H1 (cell line): ENCODE data around the gene DCANP1. TPM values are rescaled to one million over a fixed set of nuclear protein-coding genes. Genes with fewer than 3 reads are reported as not detected.

ENCODE experiments used
- CHD1 ChIP-seq: IDR thresholded peaks from 2 replicates; pipeline ENCODE4 v1.6.1; 2012; ENCODE audit warnings: low read depth, low read length, improper control_type of control experiment
- KDM1A ChIP-seq: fragments of 200-600, 300-600 bp; sonication (generic); IDR thresholded peaks from 2 replicates; pipeline ENCODE4 v1.7.1; 2016; ENCODE audit warnings: mild to moderate bottlenecking, low read length, borderline replicate concordance
- MAFK ChIP-seq: IDR thresholded peaks from 2 replicates; pipeline ENCODE4 v1.6.1; 2012; ENCODE audit warnings: low read depth, mild to moderate bottlenecking, improper control_type of control experiment, low read length
- RAD21 ChIP-seq, 2 experiments: IDR thresholded peaks in 1 of 2; conservative IDR thresholded peaks in 1 of 2; 2 replicates each; pipeline ENCODE4 v1.6.1; 2011; ENCODE audit warnings: low read depth in 2 of 2, low read length in 2 of 2, improper control_type of control experiment in 1 of 2, inconsistent platforms in 1 of 2, mild to moderate bottlenecking in 1 of 2, moderate library complexity in 1 of 2
- RNF2 ChIP-seq: fragments of 200-900, 300-1000 bp; sonication (generic); IDR thresholded peaks from 2 replicates; pipeline ENCODE4 v1.7.1; 2016; ENCODE audit warnings: borderline replicate concordance, low read depth, mild to moderate bottlenecking, antibody characterized with exemption, low read length; ENCODE audit not compliant: poor library complexity, severe bottlenecking; ENCODE audit errors: missing control alignments
- polyA plus RNA-seq, 7 experiments: library from polyadenylated mRNA; depleted of rRNA in 3 of 7; stranded (reverse) in 5 of 7; unstranded in 2 of 7; fragments of >200 nt in 5 of 7; fragments of 200-250 nt in 2 of 7; gene quantifications; 1 replicate in 5 of 7; 2 replicates in 1 of 7; 4 replicates in 1 of 7; pipeline versions ENCODE4 v1.2.1 to v1.2.3, GENCODE V29; 2011 to 2013; ENCODE audit warnings: missing spikeins in 2 of 7, mixed read lengths in 2 of 7
- total RNA-seq: library from RNA; stranded (reverse); fragmentation: NEBNext Ultra II Directional; extraction: Animal tissue kit (Norgen Biotek cat#: 25700); gene quantifications from 2 replicates; pipeline ENCODE4 v1.2.1, GENCODE V29; 2021
- TF ChIP-seq, protein P1 (sequence below): fragments of 300-600 bp; sonication (generic); IDR thresholded peaks from 2 replicates; pipeline ENCODE4 v1.7.1; 2012; ENCODE audit warnings: low read length, moderate library complexity, mild to moderate bottlenecking, inconsistent platforms; ENCODE audit not compliant: insufficient replicate concordance
- TF ChIP-seq, protein P2 (sequence below): IDR thresholded peaks from 2 replicates; pipeline ENCODE4 v1.6.1; 2012; ENCODE audit warnings: inconsistent platforms
- TF ChIP-seq, protein P3 (sequence below), 3 experiments: IDR thresholded peaks; 1 replicate in 2 of 3; 2 replicates in 1 of 3; pipeline versions ENCODE4 v1.5.1 to v1.6.1; 2011; ENCODE audit warnings: low read length in 3 of 3, mild to moderate bottlenecking in 3 of 3, inconsistent platforms in 2 of 3, low read depth in 1 of 3, moderate library complexity in 1 of 3; ENCODE audit not compliant: insufficient read depth in 1 of 3; ENCODE audit errors: control extremely low read depth in 1 of 3

Gene DCANP1
- total and polyA plus RNA-seq, 2 of the 8 experiments (the other 6 are each of a cell fraction or from before 2014, with no cell fraction given) = not detected

DNA sequence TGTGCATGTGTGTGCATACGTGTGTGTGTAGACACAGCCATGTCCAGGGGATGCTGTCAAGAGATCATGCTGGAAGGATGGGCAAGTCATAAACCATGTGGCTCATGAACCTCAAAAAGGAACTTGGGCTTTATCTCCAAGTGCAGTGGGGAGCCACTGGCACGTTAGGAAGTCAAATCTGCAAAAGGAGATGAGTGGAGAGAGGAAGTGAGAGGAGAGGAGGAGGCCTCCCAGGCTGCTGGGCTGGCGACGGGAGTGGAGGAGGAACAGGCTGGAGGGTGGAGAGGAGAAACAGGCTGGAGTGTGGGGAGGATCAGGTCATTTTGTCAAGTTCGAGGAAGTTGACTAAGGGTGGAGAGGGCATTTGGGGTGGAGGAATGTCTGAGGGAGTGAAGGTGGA lies 34.2 kb upstream of the DCANP1 start (continued):
- TF ChIP-seq, protein P1, sequence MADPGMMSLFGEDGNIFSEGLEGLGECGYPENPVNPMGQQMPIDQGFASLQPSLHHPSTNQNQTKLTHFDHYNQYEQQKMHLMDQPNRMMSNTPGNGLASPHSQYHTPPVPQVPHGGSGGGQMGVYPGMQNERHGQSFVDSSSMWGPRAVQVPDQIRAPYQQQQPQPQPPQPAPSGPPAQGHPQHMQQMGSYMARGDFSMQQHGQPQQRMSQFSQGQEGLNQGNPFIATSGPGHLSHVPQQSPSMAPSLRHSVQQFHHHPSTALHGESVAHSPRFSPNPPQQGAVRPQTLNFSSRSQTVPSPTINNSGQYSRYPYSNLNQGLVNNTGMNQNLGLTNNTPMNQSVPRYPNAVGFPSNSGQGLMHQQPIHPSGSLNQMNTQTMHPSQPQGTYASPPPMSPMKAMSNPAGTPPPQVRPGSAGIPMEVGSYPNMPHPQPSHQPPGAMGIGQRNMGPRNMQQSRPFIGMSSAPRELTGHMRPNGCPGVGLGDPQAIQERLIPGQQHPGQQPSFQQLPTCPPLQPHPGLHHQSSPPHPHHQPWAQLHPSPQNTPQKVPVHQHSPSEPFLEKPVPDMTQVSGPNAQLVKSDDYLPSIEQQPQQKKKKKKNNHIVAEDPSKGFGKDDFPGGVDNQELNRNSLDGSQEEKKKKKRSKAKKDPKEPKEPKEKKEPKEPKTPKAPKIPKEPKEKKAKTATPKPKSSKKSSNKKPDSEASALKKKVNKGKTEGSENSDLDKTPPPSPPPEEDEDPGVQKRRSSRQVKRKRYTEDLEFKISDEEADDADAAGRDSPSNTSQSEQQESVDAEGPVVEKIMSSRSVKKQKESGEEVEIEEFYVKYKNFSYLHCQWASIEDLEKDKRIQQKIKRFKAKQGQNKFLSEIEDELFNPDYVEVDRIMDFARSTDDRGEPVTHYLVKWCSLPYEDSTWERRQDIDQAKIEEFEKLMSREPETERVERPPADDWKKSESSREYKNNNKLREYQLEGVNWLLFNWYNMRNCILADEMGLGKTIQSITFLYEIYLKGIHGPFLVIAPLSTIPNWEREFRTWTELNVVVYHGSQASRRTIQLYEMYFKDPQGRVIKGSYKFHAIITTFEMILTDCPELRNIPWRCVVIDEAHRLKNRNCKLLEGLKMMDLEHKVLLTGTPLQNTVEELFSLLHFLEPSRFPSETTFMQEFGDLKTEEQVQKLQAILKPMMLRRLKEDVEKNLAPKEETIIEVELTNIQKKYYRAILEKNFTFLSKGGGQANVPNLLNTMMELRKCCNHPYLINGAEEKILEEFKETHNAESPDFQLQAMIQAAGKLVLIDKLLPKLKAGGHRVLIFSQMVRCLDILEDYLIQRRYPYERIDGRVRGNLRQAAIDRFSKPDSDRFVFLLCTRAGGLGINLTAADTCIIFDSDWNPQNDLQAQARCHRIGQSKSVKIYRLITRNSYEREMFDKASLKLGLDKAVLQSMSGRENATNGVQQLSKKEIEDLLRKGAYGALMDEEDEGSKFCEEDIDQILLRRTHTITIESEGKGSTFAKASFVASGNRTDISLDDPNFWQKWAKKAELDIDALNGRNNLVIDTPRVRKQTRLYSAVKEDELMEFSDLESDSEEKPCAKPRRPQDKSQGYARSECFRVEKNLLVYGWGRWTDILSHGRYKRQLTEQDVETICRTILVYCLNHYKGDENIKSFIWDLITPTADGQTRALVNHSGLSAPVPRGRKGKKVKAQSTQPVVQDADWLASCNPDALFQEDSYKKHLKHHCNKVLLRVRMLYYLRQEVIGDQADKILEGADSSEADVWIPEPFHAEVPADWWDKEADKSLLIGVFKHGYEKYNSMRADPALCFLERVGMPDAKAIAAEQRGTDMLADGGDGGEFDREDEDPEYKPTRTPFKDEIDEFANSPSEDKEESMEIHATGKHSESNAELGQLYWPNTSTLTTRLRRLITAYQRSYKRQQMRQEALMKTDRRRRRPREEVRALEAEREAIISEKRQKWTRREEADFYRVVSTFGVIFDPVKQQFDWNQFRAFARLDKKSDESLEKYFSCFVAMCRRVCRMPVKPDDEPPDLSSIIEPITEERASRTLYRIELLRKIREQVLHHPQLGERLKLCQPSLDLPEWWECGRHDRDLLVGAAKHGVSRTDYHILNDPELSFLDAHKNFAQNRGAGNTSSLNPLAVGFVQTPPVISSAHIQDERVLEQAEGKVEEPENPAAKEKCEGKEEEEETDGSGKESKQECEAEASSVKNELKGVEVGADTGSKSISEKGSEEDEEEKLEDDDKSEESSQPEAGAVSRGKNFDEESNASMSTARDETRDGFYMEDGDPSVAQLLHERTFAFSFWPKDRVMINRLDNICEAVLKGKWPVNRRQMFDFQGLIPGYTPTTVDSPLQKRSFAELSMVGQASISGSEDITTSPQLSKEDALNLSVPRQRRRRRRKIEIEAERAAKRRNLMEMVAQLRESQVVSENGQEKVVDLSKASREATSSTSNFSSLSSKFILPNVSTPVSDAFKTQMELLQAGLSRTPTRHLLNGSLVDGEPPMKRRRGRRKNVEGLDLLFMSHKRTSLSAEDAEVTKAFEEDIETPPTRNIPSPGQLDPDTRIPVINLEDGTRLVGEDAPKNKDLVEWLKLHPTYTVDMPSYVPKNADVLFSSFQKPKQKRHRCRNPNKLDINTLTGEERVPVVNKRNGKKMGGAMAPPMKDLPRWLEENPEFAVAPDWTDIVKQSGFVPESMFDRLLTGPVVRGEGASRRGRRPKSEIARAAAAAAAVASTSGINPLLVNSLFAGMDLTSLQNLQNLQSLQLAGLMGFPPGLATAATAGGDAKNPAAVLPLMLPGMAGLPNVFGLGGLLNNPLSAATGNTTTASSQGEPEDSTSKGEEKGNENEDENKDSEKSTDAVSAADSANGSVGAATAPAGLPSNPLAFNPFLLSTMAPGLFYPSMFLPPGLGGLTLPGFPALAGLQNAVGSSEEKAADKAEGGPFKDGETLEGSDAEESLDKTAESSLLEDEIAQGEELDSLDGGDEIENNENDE = no peak
- TF ChIP-seq RAD21 (IDR thresholded peaks at IDR 0.05 in 1 of 2, conservative IDR thresholded peaks at IDR 0.05 in 1 of 2; ENCODE audit: low read depth in 2 of 2, low read length in 2 of 2) = no peak
- TF ChIP-seq RNF2 = no peak
- TF ChIP-seq, protein P2, sequence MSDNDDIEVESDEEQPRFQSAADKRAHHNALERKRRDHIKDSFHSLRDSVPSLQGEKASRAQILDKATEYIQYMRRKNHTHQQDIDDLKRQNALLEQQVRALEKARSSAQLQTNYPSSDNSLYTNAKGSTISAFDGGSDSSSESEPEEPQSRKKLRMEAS = no peak
- TF ChIP-seq CHD1 = no peak
- no peak for TF ChIP-seq MAFK
- TF ChIP-seq, protein P3, sequence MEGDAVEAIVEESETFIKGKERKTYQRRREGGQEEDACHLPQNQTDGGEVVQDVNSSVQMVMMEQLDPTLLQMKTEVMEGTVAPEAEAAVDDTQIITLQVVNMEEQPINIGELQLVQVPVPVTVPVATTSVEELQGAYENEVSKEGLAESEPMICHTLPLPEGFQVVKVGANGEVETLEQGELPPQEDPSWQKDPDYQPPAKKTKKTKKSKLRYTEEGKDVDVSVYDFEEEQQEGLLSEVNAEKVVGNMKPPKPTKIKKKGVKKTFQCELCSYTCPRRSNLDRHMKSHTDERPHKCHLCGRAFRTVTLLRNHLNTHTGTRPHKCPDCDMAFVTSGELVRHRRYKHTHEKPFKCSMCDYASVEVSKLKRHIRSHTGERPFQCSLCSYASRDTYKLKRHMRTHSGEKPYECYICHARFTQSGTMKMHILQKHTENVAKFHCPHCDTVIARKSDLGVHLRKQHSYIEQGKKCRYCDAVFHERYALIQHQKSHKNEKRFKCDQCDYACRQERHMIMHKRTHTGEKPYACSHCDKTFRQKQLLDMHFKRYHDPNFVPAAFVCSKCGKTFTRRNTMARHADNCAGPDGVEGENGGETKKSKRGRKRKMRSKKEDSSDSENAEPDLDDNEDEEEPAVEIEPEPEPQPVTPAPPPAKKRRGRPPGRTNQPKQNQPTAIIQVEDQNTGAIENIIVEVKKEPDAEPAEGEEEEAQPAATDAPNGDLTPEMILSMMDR (IDR thresholded peaks at IDR 0.05; ENCODE audit: control extremely low read depth in 1 of 3, insufficient read depth in 1 of 3, low read depth in 1 of 3, low read length in 3 of 3) = no peak
- TF ChIP-seq KDM1A = no peak
